ENCODE data around the gene LARP6.
"Not testable (repeated sequence)": the region's sequence is repeated elsewhere in the genome, so short reads cannot be mapped to it uniquely, and the experiment has no call there.

Gene LARP6

GRCh38 chr15:70829371-70830166, 24.4 kb downstream of the LARP6 start:
- DNase-seq: no peak

- no peak for DNase-seq
Observed at GRCh38 chr15:70827721-70828120, 26.2 kb downstream of the LARP6 start.

- no peak for DNase-seq
Observed at GRCh38 chr15:70826634-70827033, 27.3 kb downstream of the LARP6 start.

- DNase-seq: no peak
Observed at GRCh38 chr15:70825841-70826240, 28.1 kb downstream of the LARP6 start.

GRCh38 chr15:70823196-70823595, 30.8 kb downstream of the LARP6 start:
- DNase-seq: no peak

DNA sequence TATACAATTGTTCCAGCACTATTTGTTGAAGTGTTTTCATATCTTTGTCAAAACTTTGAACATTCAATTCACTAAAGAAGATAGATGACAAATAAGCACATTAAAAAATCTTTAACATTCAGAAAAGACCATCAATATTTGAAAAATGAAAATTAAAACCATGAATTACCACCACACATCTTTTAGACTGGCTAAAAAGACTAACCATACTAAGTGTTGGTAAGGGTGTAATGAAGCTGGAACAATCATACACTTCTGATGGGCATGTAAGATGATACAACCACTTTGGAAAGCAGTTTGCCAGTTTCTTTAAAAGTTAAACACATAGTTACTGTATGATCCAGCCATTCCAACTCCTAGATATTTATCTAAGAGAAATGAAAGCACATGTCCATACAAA, 33.7 kb downstream of the LARP6 start:
- no peak for DNase-seq

DNA sequence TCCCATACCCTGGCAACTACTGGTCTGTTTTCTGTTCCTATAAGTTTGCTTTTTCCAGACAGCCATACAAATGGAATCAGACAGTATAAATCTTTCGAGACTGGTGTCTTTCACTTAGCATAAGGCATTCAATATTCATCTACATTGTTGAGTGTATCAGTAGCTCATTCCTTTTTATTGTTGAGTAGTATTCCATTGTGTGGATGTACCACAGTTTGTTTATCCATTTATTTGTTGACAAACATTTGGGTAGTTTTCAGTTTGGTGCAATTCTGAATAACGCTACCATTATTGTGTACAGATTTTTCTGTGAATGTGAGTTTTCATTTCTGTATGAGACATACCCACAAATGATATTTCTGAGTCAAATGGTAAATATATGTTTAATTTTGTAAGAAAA, 35.4 kb downstream of the LARP6 start:
- DNase-seq: no peak

DNA sequence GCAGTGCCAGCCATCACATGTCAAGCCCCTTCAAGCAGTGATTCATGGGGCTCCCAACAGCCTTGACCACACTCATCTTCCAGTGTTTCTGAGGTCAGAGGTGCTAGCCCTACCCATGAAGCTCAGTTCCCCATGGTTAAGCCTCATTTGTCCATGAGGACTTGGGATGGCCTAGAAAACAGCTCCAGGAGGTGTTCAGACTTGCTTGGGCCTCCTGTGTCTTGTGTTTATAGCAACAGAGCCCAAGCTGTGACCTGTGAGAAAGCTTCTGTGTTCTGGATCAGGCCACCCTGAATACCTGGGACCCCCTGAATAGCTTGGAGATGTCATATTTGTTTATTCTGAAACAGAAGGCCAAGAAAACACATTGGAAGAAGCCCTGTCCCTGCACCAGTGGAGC, 36.7 kb downstream of the LARP6 start:
- DNase-seq: no peak

DNA sequence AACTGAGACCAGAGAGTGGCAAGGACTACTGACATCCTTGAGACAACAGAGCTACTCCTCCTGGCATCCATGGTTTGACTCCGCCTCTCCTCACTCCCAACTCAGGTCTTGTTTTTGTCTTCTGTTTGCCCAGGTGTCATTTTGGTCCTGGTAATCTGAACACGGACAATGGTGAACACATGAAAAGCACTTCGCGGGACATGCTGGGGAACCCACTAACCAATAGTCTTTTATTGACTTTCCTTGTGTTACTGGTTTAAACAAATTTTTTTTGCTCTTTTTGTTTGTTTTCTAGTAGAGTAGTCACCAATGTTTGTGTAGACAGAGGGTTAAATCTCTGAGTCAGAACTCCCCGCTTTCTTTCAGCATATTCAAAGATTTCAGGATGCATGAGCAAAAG, 38.4 kb downstream of the LARP6 start:
- no peak for DNase-seq

DNA sequence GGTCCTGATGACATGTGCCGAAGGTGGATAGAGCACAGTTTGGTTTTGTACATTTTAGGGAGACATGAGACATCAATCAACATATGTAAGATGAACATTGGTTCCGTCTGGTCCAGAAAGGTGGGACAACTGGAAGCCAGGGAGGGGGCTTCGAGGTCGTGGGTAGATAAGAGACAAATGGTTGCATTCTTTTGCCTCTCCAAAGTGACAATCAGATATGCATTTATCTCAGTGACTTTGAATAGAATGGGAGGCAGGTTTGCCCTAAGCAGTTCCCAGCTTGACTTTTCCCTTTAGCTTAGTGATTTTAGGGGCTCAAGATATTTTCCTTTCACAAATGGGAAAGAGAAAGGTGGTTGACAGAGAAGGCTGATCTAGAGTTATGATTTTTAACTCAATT, 38.9 kb downstream of the LARP6 start:
- DNase-seq: not testable (repeated sequence)

DNA sequence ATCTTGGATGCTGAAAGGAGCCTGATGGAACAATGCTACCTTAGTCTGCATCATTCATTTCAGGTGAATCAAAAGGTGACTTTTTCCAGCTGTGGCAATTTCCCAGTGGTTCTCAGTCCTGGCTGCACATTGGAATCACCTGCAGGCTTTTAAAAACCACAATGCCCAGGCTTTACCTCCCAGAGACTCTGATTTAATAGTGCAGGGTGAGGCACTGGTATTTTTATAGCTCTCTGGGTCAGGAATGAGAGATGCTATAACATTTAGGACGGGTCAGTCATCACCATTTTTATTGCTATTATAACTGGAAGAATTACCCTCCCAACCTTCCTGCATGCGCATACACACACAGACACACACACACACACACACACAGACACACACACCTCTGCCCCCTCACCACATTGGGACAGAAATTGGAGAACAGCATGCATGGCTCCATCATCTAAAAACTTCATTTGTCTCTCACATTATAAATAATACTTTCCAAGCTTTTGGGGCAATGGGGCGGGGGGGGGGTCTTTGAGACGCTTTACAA, 41.1 kb downstream of the LARP6 start:
- DNase-seq: no peak

DNA sequence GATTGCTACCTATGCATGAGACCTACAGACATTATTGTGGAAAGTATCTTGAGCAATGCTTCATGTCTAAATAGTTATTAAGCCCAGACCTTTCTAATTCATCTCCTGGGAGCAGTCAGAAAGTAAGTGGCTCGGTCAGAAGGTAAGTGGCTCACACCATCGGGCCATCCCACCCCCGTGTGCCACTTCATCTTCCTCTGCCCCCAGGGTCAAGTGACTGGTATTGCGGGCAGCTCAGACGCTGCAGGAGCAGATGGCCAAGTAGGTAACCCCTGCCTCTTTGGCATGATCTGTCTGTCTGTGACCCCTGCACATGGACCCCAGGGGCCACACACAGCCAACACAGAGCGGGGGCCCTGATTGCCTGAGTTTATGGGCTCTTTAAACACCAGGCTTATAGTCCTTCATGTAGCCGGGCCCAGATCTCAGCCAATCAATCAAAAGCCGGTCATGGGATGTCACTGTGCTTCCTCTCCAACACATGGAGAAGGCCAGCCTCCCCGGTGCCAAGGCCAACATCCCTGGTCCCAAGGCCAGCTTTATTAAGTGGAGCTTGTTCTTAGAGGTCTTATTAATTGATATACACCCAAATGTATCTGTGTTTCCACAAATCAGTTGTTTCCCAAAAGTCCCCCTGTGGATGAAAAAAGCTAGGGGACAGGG, 42.9 kb downstream of the LARP6 start:
- DNase-seq: no peak

- no peak for DNase-seq
Observed at GRCh38 chr15:70806992-70807712, 46.8 kb downstream of the LARP6 start.

GRCh38 chr15:70804388-70804787, 49.6 kb downstream of the LARP6 start:
- DNase-seq: not testable (repeated sequence)

DNA sequence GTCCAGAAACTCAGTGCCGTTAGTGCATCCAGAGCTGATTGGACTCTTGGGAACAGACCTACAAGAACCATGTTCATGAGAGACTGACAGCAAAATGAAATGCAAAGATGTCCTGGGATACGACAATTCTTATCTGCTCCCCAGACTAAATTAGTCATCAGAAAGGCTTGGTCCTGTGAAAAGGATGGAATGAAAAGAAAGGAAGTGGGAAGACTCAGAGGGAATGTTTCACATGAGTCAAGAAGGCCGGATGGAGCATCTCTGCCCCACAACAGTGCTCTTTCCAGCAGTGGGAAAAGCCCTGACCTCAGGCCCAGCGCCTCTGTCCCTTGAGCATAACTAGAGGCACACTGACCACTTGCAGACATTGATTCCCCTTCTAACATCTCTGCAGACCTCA, 51.3 kb downstream of the LARP6 start:
- DNase-seq: no peak

- DNase-seq: no peak
Observed at GRCh38 chr15:70801109-70801508, 52.8 kb downstream of the LARP6 start.

DNA sequence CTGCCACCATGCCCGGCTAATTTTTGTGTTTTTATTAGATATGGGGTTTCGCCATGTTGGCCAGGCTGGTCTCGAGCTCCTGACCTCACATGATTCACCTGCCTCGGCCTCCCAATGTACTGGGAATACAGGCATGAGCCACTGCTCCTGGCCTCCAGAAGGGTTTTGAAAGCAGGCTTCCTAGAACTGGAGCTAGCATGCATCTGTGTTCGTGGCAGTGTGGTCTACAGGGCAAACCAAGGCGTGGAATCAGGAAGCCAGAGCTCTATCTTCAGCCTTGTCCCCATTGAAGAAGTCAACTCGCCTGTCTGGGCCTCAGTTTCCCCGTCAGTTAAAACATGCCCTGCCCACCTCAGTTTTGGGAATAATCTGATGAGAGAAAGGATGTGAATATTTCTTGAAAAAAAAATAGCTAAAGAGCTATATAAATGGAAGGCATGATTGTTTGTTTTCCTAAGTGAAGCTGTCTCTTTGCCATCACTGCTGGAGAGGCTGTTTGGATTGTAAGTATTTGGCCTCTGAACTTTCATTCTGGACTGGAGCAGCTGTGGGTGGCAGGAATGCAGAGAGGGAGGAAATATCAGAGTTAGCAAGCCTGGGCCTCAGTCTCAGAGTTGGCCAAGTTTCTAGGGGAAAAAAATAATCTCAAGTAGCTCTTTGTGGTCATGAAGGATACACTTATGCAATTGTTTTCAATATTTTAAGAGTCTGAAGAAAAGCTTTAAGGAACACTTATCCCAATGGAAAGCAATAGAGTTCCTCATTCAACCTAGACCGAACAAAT, 54.1 kb downstream of the LARP6 start:
- DNase-seq: no peak

- DNase-seq: no peak
Observed at GRCh38 chr15:70797464-70797863, 56.5 kb downstream of the LARP6 start.

GRCh38 chr15:70796516-70797310, 57.2 kb downstream of the LARP6 start:
- DNase-seq: no peak

DNA sequence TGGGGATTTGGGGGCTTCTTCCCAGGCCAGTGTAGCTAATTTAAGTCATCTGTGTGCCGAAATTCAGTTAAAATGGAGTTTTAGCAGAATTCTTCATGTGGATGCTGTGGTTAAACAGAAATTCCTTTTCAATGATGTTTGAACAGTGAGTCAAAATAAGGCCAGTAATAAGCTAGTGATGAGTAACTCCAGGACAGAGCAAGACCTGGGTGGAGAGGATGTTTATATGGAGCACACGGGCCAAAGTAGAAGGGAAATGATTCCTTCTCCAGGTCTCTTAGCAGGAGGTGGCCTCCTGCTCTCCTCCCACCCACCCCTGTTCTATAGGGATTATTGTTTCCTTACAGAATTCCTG, 58.7 kb downstream of the LARP6 start:
- no peak for DNase-seq

- no peak for DNase-seq
Observed at GRCh38 chr15:70794596-70795310, 59.2 kb downstream of the LARP6 start.

Measured in activated CD4-positive, alpha-beta T cell treated with anti-CD3 and anti-CD28 coated beads, Interleukin-2, Interleukin-6, amounts not matched to agents 100 ng/mL and 50 ng/mL, durations not matched to agents 16 hours and 8 hours (primary cell).